ENCODE results near the gene PTCH2.
"Not testable (repeated sequence)": the region's sequence is repeated elsewhere in the genome, so short reads cannot be mapped to it uniquely, and the experiment has no call there.

DNA sequence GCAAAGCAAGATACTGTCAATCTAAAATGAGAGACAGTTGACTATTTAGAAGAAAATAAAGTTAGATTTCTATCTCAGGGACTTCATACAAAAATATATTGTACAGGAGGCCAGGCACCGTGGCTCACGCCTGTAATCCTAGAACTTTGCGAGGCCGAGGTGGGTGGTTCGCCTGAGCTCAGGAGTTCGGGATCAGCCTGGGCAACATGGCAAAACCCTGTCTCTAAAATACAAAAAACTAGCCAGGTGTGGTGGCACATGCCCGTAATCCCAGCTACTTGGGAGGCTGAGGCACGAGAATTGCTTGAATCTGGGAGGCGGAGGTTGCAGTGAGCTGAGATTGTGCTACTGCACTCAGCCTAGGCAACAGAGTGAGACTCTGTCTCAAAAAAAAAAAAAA lies 27.1 kb downstream of the PTCH2 start:
- TF ChIP-seq, protein P1, sequence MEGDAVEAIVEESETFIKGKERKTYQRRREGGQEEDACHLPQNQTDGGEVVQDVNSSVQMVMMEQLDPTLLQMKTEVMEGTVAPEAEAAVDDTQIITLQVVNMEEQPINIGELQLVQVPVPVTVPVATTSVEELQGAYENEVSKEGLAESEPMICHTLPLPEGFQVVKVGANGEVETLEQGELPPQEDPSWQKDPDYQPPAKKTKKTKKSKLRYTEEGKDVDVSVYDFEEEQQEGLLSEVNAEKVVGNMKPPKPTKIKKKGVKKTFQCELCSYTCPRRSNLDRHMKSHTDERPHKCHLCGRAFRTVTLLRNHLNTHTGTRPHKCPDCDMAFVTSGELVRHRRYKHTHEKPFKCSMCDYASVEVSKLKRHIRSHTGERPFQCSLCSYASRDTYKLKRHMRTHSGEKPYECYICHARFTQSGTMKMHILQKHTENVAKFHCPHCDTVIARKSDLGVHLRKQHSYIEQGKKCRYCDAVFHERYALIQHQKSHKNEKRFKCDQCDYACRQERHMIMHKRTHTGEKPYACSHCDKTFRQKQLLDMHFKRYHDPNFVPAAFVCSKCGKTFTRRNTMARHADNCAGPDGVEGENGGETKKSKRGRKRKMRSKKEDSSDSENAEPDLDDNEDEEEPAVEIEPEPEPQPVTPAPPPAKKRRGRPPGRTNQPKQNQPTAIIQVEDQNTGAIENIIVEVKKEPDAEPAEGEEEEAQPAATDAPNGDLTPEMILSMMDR (IDR thresholded peaks at IDR 0.05; ENCODE audit: low read depth, low read length), result not testable (repeated sequence)
- not testable (repeated sequence) for TF ChIP-seq EZH2phosphoT487 (IDR thresholded peaks at IDR 0.05; ENCODE audit: low read depth)

All from OCI-LY3 (cell line).